HG03571 (cell line): Measurements from ENCODE around the gene PDZD4.
A peak's percentile ranks its signal among the peaks of the same experiment; 100 is the strongest.

Experiments
- ATAC-seq: cut with Tn5 transposase; IDR thresholded peaks from one replicate; pipeline ENCODE4 v1.9.1; 2021; ENCODE audit not compliant: unreplicated experiment

Gene PDZD4

DNA sequence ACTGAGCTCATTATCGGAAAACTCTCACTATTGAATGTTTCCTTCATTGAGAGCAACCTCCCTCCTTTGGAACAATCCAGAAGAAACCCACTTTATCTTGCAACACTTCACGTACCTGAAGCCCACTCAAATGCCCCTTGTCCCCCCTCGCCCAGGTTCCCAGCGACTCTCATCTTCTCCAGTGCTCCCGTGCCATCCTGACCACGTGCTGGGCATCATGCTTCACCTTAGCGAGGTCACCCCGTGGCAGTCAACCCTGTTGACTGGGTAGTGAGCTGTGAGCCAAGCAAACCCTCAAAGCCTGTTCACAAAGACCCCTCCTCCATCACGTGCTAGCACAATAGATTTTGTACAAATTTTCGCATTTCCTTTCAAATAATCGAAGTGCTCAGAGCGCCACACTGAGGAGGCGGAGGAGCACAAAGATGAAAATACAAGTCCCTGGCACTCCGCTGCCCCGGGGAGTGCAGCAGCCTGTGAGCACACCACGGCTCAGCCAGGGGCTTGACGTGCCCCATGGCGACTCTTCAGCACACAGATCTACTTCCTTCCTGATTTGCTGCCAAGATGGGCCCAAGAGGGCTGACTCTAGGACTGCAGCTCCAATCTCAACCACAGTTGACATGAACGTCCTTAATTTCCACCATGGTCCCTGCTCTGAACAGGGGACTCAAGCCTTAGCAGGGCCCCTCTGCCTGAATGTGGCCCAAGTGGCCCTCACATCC is 15.6 kb downstream of the PDZD4 start:
- no peak for ATAC-seq

DNA sequence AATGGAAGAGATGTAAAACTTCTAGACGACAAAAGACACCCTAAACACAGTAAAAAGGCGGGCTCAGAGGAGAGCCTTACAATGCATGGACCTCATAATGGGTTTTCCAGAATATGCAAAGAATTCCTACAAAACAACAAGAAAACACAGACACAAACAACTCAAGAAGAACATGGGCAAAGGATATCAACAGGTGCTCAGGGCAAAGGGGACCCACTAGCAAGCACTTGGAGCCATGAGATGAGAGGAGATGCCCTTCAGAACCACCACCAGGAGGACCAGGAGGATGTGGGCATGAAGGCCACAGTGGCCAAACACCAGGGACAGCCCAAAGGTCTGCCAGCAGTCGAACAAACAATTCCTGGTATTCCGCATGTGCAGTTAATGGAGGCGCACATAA is 17.2 kb downstream of the PDZD4 start:
- no peak for ATAC-seq

DNA sequence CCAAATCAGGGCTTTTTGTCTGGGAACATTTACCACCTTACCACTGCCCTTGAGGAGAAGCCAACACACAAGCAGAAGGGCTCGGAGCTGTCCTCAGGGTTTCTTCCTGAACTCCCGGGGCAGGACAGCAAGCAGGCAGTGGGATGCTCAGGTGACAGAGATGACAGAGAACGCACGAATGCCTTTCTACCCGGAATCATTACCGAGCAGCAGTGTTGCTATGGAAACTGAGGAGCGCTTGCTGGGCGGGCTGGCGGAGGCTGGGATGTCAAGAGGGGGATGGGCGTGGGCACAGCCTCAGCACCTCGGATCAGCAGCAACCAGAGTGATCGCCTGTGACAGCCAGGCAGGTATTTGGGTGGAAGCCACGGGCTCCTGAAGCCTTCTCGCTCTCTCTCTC is 18.1 kb downstream of the PDZD4 start:
- ATAC-seq: no peak

GRCh38 chrX:153807976-153808375 is 22.4 kb downstream of the PDZD4 start:
- no peak for ATAC-seq

DNA sequence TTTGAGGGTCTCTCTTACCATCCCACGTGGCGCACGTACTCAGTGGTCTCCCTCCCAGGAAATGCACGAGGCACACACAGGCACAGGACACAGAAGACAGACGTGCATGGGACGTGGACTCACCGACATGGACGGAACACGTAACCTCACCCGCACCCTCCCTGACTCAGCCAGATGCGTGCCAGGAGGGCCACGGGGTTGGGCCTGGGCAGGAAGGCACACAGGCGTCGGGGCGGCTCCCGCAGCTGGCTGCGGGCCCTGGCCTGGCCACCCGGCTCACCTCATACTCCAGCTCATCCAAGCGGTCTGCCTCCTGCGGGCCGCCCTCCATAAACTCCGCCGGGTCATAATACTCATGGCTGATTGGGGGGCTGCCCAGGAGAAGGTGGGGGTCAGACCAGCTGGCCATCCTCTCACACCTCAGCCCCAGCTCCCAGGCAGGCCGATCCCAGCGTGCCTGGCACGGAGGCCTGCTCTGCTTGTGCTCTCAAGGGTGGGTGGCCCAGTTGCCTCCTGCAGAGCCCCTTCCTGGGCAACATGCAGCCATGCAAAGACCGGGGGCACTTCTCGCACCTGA is 23.3 kb downstream of the PDZD4 start:
- no peak for ATAC-seq

DNA sequence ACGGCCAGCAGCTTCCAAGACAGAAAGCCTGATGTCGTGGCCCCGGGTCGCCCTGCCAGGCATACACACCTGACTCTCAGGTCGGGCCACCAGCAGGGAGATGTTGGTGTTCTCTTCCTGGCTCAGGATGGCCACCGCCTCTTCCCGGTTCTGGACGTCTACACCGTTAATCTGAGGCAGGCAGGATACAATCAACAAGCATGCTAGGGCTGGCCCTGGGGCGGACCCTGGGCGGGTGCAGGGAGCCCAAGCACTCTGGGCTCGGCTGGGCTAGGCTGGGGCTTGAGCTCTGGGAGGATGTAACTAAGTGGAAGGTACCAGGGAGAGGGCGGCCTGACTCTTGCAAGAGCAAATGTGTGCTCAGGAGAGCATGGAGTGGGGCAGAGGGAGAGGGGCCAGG is 24.9 kb downstream of the PDZD4 start:
- ATAC-seq: no peak

DNA sequence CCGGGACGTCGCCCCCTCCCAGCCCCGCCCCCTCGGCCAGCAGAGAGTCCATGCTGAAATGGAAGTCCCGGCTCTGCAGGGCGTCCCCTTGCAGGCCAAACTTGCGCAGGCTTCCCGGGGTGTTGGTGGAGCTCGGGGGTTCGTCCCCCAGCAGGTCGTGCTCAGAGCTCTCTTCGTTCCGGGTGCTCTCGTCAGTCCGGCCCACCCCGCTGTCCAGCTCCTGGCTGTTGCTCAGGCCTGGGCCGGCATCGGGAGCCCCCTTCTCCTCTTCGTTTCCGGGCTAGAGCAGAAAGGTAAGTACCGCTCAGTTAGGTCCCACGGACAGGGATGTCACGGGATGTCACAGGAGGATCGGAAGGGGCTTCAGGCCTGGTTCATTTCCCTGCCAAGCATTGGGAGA is 25.7 kb downstream of the PDZD4 start:
- ATAC-seq: no peak

- no peak for ATAC-seq
Observed at GRCh38 chrX:153804100-153804595, 26.2 kb downstream of the PDZD4 start.

GRCh38 chrX:153803211-153804099 is 26.9 kb downstream of the PDZD4 start:
- no peak for ATAC-seq

DNA sequence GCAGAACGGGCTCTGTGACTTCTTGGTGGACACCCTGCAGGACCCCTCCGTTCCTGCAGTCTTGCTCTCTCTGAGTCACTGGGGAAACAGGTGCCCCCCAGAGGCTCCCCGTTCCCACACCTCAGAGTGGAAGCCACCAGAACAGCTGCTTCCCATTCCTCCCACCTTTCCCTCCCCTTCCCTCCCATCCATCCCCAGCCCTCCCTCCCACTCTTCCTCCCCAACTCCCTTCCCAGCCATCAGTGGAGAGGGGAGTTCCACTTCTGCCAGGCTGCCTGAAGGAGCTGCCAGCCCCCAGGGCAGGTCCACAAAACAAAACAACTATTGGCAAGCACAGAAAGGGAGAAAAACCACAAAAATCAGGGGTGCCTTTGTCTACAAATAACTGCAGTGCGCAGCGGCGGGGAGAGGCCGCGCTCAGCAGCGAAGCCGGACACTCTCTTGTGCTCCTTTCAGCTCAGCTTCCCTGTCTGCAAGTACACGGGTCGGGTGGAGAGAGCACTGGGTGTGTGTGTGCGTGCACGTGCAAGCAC is 27.8 kb downstream of the PDZD4 start:
- no peak for ATAC-seq

- no peak for ATAC-seq
Observed at GRCh38 chrX:153801669-153802068, 28.7 kb downstream of the PDZD4 start.

DNA sequence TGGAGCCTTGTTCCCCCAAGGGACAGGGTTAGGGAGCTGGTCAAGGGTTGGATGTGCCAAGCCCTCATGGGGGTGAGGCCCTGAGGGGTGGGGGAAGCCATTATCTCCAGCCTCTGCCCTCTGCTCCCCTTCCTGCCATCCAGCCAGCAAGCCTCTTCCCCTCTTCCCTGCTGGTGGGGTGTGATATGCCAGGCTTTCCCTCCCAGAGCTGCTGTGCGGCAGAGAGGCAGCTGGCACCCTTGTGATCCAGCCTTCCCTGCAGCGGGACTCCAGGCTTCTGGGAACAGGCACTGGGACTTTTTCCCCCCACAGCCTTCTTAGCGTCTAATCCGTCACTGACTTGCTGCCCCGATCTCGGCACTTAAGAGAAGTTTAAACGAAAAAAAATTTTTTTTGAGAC is 29.6 kb downstream of the PDZD4 start:
- ATAC-seq: no peak

GRCh38 chrX:153800177-153800722 is 30.1 kb downstream of the PDZD4 start:
- ATAC-seq: no peak

DNA sequence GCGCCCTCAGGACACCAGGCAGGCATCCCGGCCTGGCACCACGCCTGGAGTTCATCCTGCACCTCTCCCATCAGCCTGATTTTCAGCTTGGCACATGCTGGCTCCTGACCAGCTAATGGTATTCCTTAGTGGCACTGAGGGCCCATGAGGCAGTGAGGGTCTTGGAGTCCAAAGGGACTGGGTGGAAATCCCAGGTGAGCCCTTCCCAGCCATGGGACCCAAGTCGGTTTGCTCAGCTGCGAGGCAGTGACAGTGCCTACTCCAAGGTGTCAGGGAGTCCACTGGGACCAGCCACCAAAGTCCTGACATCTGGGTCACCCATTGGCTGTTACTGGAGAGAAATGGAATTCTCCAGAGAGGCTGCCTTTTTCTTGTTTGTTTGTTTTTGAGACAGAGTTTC is 31.0 kb downstream of the PDZD4 start:
- ATAC-seq: no peak

GRCh38 chrX:153797415-153798015 is 32.8 kb downstream of the PDZD4 start:
- ATAC-seq: no peak

GRCh38 chrX:153794897-153795816 is 35.2 kb downstream of the PDZD4 start:
- no peak for ATAC-seq

- peak; percentile 88 for ATAC-seq
Observed at GRCh38 chrX:153794018-153794896, 36.1 kb downstream of the PDZD4 start, which contains the start of the genes IDH3G and SSR4. IDH3G (minus strand) TSS chrX:153794375; CDS start chrX:153794326, 49 bp downstream. SSR4 (plus strand) TSS chrX:153794668; CDS start chrX:153794688, 20 bp downstream.

DNA sequence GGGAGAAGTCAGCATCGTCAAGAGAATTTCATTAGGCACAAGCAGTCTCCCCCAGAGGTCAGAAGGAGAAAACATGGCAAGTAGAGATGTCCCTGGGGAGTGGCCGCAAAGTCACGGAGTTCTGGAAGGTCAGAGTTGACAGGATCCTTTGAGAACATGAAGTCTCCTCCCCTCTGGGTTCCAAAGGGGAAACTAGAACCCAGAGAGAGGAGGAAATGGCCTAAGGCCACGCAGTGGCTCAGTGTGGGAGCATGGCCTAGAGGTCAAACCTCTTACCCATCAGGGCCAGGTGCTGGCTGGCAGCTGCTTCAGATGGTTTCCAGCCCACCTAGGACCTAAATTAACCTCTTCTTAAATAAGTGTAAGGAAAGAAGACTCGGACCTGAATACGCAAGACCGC is 37.1 kb downstream of the PDZD4 start:
- ATAC-seq: no peak

GRCh38 chrX:153792368-153792767 is 38.0 kb downstream of the PDZD4 start:
- ATAC-seq: no peak
